NB4 (cell line): Measurements from ENCODE around the gene XYLB.

Source experiments
- CTCF ChIP-seq: IDR thresholded peaks from one replicate; pipeline ENCODE4 v1.5.1; 2012; ENCODE audit warnings: low read depth, low read length
- MYC ChIP-seq: IDR thresholded peaks from 2 replicates; pipeline ENCODE4 v1.6.1; 2011; ENCODE audit warnings: low read depth, low read length
- POLR2A ChIP-seq: IDR thresholded peaks from 2 replicates; pipeline ENCODE4 v1.6.1; 2011; ENCODE audit warnings: mild to moderate bottlenecking; ENCODE audit not compliant: insufficient read length; ENCODE audit errors: extremely low read depth
- TF ChIP-seq, protein P1 (sequence below): IDR thresholded peaks from 2 replicates; pipeline ENCODE4 v1.6.1; 2011; ENCODE audit warnings: low read depth, low read length

GRCh38 chr3:38397320-38397719 is 50.7 kb downstream of the XYLB start:
- TF ChIP-seq CTCF (no peak), POLR2A (no peak), MYC (no peak)
- TF ChIP-seq, protein P1, sequence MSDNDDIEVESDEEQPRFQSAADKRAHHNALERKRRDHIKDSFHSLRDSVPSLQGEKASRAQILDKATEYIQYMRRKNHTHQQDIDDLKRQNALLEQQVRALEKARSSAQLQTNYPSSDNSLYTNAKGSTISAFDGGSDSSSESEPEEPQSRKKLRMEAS = no peak
